Measurements from ENCODE around the gene PROCR.
A peak's percentile ranks its signal among the peaks of the same experiment; 100 is the strongest.
"Not testable (repeated sequence)": the region's sequence is repeated elsewhere in the genome, so short reads cannot be mapped to it uniquely, and the experiment has no call there.

PROCR gene

DNA sequence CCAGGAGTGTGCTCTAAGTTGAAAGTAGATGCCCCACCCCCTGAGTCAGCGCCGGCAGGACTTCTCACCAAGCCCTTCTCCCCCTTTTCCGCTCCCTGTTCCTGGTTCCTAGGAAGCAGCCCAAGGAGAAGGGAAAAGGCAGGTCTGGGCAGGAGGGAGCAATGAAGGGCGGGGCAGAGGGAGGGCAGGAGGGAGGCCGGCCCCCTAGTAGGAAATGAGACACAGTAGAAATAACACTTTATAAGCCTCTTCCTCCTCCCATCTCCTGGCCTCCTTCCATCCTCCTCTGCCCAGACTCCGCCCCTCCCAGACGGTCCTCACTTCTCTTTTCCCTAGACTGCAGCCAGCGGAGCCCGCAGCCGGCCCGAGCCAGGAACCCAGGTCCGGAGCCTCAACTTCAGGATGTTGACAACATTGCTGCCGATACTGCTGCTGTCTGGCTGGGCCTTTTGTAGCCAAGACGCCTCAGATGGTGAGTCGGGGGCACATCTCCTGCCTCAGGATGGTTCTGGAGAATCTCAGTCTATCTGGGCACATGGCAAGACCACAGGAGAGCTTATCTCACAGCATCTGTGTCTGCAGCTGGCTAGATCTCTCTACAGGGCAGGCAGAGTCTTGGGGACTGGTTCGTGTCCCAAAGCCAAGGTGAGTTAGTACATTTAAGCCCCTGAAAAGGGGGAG is at the start of gene PROCR:
Gene PROCR (plus strand): TSS at position 320 of the 681 bp plus-strand sequence. CDS start 83 bp downstream, at position 403.
- DNase-seq: peak in 1 of 3 experiments; percentile 12

DNA sequence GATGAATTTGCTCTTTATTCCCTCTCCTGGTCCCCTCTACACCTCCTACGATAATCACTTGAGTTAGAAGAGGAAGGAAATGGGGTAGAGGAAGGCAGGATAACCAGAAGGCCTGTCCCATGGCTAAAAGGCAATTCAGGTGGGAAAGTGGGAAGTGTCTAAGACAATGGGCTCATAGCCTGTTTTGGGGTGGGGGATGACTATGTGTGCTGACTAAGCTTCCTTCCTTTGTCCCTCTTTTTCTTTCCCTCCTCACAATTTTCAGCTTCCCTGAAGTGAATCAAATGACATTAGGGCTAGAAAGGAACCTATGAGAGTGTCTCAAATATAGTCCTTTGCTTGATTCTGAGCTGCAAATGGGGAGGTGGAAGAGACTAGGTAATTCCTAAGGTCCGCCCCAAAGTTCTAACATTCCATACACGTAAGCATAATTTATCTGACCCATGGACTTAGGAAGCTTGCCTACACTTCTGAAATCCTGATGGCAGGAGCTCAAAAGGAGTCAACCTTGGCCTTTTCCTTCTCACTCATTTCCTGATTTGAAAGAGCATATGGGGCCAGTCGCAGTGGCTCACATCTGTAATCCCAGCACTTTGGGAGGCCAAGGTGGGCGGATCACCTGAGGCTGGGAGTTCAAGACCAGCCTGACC is 49.0 kb upstream of the PROCR start:
- no peak for DNase-seq

DNA sequence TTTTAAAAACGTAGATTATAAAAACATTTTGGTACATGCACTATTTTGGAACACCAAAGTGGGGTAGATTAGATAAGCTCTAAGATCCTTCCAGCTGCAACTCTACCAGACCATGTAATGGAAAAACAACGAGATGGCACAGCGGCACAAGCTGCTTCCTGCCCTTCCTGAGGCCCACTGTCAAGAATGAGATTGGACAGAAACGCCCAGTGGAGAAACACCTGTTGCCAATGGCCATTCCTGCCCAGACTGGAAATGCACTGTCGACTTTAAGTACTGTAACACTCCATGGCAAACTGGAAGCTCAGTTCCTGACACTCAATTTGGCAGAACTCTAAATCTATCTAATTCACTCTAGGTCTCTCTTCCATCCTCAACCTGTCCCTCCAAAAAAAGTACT is 46.1 kb upstream of the PROCR start:
- DNase-seq: no peak

DNA sequence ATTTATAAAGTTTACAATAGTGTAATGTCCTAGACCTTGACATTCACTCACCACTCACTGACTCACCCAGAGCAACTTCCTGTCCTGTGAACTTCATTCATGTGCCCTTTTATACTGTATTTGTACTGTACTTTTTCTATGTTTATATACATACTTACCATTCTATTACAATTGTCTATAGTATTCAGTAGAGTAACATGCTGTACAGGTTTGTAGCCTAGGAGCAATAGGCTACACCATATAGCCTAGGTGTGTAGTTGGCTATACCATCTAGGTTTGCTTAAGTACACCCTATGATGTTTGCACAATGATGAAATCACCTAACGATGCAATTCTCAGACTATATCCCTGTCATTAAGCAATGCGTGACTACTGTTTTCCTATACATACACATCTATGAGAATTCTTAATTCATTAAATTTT is 42.2 kb upstream of the PROCR start:
- DNase-seq: peak in 1 of 3 experiments; percentile 29

DNA sequence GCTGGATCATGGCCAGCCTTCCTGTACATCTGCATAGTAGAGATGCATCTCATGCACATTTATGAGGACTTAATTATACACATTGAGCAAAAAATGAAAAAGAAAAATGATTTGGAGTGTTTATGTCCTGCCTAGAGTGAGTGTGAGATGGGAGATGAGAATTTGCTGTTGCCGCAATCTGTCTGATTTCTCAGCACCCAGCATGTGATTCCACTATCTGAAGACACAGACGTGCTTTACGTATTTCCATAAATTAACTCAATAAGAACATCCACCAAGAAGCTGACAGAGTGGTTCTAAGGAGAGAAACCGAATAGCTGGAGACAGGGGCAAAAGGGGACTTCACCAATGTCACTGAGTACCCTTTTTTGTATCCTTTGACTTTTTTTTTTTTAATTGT is 39.9 kb upstream of the PROCR start:
- DNase-seq: no peak

DNA sequence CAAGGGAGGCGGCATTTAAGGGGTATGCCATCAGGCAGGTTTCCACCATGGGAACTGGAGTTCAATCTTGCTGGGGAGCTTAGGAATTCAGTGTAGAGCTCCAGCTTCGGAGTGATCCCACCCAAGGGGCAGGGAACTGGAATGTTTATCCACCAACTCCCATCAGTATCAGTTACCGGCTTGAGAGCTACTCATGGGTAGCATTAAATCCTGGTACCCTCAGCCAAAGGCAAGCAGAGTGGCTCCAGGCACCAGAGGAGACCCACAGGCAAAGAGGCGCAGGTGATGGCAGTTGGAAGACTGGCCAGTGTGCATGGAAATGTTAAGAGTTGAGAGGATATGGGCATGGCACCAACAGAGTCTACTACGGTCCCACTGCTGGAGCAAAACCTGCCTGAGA is 38.8 kb upstream of the PROCR start:
- no peak for DNase-seq

DNA sequence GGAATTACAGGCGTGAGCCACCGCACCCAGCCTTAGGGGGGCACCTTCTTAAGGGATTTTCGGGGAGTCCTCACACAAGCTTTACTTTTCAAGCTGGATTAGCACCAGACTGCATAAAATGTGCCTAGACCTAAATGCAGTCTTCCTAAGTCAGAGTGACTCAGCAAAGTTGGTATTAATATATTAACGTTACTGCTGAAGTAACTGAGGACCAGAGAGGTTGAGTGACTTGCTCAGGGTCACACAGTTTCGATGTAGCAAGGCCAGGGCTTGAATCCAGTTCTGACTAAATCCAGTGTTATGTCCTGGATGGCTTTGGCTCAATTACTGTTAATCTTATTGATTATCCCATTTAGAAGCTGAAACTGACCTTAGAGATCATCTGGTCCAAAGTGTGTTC is 38.1 kb upstream of the PROCR start:
- DNase-seq: no peak

DNA sequence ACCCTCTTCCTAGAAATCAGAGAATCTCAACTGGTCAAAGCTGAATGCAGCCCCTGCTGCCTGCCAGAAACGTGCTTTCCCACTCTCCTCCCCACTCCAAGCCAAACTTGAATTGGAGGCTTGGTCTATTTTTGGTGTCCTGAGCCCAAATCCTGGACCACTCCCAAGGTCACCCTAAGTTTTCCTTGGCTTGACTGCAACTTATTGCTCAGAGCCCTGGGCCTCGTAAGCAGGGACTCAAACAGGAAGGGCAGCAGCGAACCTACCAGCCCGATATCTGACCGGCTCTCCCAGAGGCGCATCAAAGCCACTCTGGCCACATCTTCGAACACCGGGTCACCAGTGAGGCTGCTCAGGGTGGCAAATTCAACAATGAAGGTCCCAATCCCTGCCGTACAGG is 37.4 kb upstream of the PROCR start:
- no peak for DNase-seq

DNA sequence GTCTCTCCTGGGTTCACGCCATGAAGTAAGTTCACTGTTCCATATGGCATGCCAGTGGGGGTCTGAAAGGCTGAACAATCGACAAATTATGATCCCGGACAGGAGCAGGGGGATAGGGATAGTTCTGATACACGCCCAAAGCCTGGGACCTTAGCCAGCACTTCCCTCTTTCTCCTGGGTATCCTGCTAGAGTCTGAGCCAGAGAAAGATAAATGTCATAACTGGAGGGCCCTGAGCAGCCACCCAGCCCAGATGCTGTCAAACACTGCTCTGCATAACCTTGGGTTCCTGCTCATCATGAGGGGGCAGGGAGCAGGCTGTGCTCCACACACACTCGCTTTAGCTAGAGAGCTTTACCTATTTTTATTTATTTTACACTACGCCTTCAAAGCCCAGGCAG is 37.0 kb upstream of the PROCR start:
- DNase-seq: no peak

DNA sequence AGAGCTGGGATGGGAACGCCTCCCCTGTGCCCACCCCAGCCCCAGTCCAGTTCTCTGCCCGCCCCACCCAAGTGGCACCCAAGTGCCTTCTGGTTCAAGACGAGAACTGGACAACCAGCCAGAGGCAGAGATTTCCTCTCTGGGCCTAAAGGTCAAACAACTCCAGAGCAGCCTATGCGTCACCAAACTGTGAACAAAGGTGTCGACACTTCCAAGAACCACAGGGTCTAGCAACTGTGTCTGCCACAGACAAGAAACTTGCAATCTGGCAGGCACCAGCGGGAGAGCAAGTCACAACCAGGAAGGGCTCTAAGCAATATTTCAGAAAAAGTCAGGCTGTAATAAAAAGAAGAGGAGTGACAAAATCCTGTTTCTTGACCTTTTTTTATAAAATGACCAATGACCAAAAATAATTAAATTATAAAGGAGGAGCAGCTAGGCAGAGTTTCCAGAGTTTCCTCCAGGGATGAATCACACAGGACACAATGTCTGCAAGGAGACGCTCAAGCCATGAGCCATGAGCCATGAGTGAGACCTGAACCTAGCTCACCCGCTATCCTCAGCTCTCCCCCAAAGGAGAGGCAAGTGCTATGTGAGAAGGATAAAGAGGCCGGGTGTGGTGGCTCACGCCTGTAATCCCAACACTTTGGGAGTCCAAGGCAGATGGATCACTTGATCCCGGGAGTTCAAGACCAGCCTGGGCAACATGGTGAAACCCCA is 35.8 kb upstream of the PROCR start:
- DNase-seq: no peak

DNA sequence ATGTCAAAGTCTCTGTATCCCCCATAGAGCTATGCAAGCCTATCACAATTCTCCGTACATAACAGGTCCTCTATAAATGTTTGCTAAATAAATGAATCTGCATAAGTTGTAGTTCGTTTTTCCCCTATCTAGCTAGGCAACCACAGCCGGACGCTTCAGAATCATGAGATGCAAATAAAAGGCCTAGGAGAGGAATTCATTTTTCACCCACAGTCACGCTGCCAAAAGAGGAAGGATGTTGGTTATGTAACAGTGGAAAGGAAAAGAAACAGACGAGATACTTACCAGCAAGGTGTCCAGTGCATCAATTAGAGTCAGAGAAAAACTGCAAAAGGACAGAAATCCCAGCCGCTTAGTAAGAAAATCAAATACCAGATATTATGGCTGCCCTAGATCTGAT is 27.2 kb upstream of the PROCR start:
- no peak for DNase-seq

DNA sequence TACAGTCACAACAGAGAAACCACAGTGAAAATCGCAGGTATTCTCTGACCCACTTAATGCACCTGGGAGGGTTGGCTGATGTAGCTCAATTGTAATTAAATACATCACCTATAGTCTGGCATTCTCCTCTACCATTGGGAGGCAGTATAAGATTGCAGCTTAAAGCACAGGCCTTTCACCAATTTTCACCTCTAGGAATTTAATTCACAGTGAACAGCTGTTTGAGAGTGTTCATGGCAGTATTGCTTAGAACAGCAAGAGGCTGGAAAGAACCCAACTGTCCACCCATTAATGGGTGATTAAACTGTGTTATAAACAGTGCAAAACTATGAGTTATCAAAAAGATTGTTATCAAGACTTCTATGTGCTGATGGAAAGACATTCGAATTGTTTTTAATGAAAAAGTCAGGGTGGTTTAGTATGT is 26.7 kb upstream of the PROCR start:
- DNase-seq: peak; percentile 7 to 73 (median 61)

DNA sequence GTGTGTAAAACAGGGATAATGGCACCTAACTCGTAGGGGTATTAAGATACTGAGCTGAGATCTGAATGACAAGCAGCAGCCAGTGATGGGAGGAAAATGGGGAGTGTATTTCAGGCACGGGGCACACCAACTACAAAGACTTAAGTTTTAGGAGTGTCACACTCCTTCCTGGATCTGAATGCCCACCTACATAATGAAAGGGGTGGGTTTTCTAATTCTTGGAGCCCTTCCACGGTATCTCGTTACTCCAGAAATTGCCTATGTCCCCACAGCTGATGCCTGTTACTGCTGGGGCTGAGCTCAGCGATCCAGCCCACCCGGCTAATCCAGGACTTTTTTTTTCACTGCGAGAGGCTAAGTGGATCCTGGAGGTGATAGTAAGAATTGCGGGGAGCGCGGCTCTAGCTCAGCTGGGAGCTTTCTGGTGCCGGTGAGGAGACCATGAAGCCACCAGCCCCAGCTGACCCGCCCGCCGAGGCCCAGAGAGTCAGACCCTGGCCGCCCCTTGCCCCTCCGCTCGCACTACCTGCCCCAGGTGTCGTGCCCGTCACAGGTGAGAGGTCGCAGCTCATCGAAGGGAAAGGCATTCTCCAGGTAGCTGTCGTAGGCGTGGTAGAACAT is 25.5 kb upstream of the PROCR start:
- DNase-seq: peak in 2 of 3 experiments; percentile 72 to 73

DNA sequence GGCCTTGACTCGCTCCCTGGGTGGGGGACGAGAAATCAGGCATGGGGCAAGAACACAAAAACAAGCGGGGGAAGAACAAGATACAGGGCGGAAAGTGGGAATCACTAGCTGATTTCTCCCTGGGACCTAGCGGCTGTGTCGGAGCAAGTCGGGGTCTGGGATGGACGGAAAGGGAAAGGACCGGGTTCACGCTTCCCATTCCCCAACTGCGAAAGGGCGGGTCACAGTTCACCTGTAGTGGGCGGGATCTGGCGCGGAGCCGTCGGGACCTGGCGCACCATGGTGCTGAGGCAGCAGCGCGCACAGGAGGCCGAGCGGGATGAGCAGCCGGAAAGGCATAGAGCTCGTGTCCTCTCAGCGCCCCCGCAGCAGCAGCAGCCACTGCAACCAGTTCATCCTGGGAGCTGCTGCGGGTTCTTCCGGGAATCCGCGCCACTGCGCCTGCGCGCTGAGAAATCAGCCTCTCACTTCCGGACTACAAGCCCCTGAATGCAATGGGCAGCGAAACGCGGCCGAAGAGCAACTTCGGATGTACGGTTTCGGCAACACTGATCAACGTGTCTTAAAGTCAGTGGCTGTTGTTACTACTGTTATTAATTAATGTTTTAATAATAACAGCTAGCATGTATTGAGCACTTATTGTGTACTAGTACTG is 24.8 kb upstream of the PROCR start, which contains the start of gene EDEM2:
Gene EDEM2 (minus strand): TSS at position 417 of the 655 bp plus-strand sequence. CDS start 78 bp downstream, at position 339.
- DNase-seq: peak; percentile 95 to 98 (median 95)

DNA sequence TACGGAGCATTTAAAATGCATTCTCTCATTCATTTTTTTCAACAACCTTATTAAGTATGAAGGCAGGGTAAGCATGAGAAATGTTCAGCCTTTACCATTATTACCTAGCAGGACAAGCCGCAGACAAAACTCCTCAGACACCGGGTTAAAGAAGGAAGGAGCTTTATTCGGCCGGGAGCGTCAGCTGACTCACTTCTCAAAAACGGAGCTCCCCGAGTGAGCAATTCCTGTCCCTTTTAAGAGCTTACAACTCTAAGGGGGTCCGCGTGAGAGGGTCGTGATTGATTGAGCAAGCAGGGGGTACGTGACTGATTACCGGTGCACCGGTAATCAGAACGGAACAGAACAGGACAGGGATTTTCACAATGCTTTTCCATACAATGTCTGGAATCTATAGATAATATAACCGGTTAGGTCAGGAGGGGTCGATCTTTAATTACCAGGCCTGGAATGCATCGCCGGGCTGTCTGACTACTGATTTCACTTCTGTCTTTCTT is 24.2 kb upstream of the PROCR start:
- not testable (repeated sequence) for DNase-seq

DNA sequence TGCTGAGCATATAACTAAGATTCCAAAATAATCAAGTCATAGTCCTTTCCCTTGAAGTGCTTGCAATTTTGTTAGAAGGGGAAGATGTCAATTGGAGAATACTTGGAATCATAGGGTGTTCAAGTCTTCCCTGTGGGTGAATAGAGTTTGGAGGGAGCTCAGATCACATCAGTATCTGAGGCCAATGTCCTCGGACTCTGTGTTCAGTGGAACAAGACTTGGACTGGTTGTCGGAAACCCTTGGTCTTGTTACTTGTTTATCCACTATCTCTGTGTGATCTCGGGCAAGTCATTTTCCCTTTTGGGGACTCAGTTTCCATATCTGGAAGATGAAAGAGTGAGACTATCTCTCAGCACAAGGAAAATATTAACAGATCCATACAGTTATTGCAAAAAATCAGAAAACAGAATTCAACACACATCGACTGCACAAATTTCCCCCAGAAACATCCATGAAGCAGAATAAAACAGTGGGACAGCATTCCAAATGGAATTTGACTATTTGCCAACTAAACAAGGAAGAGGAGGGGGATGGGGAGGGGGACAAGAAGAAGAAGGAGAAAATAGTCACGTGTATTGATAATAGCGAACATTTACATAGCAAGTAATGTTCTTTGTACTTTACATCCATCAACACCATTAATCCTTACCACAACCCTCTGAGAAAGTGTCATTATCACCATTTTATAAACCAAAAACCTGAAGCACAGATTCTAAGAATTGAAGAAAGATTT is 20.9 kb upstream of the PROCR start:
- no peak for DNase-seq

DNA sequence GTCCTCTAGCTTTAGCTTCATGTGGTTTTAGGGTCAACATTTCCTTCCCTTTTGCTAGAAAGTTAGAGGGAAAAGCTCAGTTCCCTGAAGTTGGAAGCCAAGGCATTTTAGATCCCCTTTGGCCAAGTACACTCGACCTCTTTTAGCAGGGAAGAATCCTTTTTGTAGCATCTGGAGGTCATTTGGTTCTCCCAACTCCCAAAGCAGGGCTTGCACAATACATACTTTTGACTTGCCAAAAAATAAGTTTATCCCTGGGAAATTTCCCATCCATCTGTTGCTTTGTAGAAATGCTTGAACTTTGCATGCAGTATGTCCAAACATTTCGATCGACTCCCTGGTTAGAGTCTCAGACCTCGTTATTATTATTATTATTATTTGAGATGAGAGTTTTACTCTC is 20.1 kb upstream of the PROCR start:
- DNase-seq: no peak

DNA sequence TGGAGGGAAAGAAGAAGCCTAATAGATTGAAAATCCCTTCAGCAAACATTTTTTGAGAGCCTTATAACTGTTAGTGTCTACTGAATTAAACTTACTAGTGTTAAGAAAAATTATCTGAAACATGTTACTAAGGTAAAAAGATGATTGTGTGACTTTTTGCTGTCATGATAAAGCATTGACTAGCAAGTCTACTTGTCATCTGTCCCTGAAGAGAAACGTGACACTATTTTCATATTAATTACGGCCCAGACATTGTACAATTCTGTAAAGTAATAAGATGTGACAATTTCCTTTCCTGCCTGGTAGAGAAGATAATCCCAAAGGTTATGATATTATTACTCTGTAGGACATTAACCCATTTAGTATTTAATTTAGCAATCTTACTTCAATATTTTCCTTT is 15.9 kb upstream of the PROCR start:
- DNase-seq: no peak

DNA sequence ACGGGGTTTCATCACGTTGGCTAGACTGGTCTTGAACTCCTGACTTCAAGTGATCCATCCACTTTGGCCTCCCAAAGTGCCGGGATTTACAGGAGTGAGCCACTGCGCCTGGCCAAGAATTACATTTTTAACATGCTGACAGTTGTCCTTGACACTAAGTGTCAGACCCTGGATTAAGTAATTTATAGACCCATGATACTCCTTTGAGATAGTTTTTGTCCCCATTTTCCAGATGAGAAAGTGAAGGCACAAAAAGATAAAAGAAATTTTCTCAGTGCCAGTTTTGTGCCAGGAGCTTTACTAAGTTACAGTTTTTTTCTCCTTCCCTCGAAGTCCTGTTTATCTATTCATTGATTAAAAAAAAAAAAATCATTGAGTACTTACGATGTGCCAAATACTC is 14.9 kb upstream of the PROCR start:
- DNase-seq: no peak

DNA sequence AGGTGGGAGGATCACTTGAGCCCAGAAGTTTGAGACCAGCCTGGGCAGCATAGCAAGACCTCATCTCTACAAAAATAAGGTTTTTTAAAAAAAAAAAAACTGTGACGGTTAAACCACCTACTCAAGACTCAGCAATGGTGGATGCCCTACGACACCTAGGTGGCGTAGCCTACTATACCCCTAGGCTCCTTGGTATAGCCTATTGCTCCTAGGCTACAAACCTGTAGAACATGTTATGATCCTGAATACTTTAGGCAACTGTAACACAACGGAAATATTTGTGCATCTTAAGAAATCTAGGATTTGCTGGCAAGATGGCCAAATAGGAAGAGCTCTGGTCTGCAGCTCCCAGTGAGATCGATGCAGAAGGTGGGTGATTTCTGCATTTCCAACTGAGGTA is 11.5 kb upstream of the PROCR start:
- DNase-seq: not testable (repeated sequence)

DNA sequence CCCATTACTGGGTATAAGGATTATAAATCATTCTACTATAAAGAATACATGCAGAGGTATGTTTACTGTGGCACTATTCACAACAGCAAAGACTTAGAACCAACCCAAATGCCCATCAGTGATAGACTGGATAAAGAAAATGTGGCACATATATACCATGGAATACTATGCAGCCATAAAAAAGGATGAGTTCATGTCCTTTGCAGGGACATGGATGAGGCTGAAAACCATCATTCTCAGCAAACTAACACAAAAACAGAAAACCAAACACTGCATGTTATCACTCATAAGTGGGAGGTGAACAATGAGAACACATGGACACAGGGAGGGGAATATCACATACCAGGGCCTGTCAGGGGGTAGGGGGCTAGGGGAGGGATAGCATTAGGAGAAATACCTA is 7.3 kb upstream of the PROCR start:
- DNase-seq: not testable (repeated sequence)
